Measurements from ENCODE around the gene SMAGP.
A peak's percentile ranks its signal among the peaks of the same experiment; 100 is the strongest.
"Not testable (repeated sequence)": the region's sequence is repeated elsewhere in the genome, so short reads cannot be mapped to it uniquely, and the experiment has no call there.

SMAGP gene

GRCh38 chr12:51270067-51270950, at the start of gene SMAGP:
Gene SMAGP, minus strand, starts transcription at chr12:51270415. Its CDS starts 1,137 bp downstream, at chr12:51269278.
- Histone ChIP-seq H3K4me3 (peak within 1 kb of the TSS; percentile 51 to 85 (median 70)), H3K27ac (peak within 1 kb of the TSS; percentile 60 to 92 (median 87))

- Histone ChIP-seq H3K4me3 (no peak overlapping the region), H3K27ac (peak overlapping the region in 16 of 21 experiments; percentile 7 to 99 (median 54))
Observed at GRCh38 chr12:51318846-51319599, 48.8 kb upstream of the SMAGP start.

GRCh38 chr12:51318057-51318806, 48.0 kb upstream of the SMAGP start:
- H3K27ac ChIP-seq: peak overlapping the region in 13 of 21 experiments; percentile 2 to 99 (median 65)
- H3K4me3 ChIP-seq: not testable (repeated sequence)

- Histone ChIP-seq H3K4me3 (no peak overlapping the region), H3K27ac (no peak overlapping the region)
Observed at GRCh38 chr12:51311389-51311788, 41.2 kb upstream of the SMAGP start.

- H3K27ac ChIP-seq: peak overlapping the region in 6 of 21 experiments; percentile 16 to 34 (median 23)
- no peak overlapping the region for H3K4me3 ChIP-seq
Observed at GRCh38 chr12:51307655-51308593, 37.7 kb upstream of the SMAGP start.

GRCh38 chr12:51306507-51306906, 36.3 kb upstream of the SMAGP start:
- no peak overlapping the region for H3K27ac ChIP-seq
- H3K4me3 ChIP-seq: no peak overlapping the region

GRCh38 chr12:51300768-51301167, 30.6 kb upstream of the SMAGP start:
- H3K4me3 ChIP-seq, H3K27ac ChIP-seq: not testable (repeated sequence)

GRCh38 chr12:51295651-51296050, 25.4 kb upstream of the SMAGP start:
- Histone ChIP-seq H3K27ac (no peak overlapping the region), H3K4me3 (no peak overlapping the region)

GRCh38 chr12:51294097-51294496, 23.9 kb upstream of the SMAGP start:
- not testable (repeated sequence) for H3K4me3 ChIP-seq, H3K27ac ChIP-seq

- H3K27ac ChIP-seq: no peak overlapping the region
- no peak overlapping the region for H3K4me3 ChIP-seq
Observed at GRCh38 chr12:51293696-51294095, 23.5 kb upstream of the SMAGP start.

- not testable (repeated sequence) for H3K4me3 ChIP-seq, H3K27ac ChIP-seq
Observed at GRCh38 chr12:51291603-51292513, 21.6 kb upstream of the SMAGP start.

- Histone ChIP-seq H3K27ac (no peak overlapping the region), H3K4me3 (no peak overlapping the region)
Observed at GRCh38 chr12:51285843-51286242, 15.6 kb upstream of the SMAGP start.

- H3K27ac ChIP-seq: no peak overlapping the region
- H3K4me3 ChIP-seq: no peak overlapping the region
Observed at GRCh38 chr12:51281202-51281924, 11.1 kb upstream of the SMAGP start.

GRCh38 chr12:51275088-51275487, 4.9 kb upstream of the SMAGP start:
- no peak overlapping the region for H3K27ac ChIP-seq

GRCh38 chr12:51272810-51273209, 2.6 kb upstream of the SMAGP start:
- not testable (repeated sequence) for H3K27ac ChIP-seq, H3K4me3 ChIP-seq

More at GRCh38 chr12:51275088-51275487, 4.9 kb upstream of the SMAGP start:
- H3K4me3 ChIP-seq: no peak overlapping the region

- Histone ChIP-seq H3K4me3 (peak overlapping the region; percentile 51 to 85 (median 70)), H3K27ac (peak overlapping the region in 19 of 21 experiments; percentile 60 to 92 (median 87))
Observed at GRCh38 chr12:51270951-51271518, 820 bp upstream of the SMAGP start.
